ENCODE results near the gene CNOT8.

DNA sequence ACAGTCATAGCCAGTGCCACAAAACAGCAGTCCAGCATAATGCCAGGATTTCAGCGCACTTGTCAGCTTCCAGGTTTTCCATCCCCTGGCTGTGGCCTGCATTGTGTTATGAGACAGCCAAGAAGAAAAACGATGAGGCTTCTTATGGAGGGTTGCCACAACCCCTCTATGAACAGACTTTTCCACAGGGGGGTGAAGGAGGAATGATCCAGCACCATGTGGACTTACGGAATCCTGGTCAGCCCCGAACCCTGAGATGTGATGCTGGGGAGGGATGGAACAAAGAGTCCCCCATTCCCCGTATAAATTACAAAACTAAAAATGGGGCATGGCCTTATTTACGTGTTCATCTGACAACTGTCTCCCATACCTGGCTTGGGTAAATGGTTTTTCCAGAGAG is 40.6 kb upstream of the CNOT8 start:
- TF ChIP-seq EZH2 (IDR thresholded peaks at IDR 0.05; ENCODE audit: insufficient read depth, poor library complexity, severe bottlenecking) (no peak), EZH2phosphoT487 (IDR thresholded peaks at IDR 0.05; ENCODE audit: insufficient read depth, low read depth) (no peak)

Measured in GM23248 (cell line).